ENCODE results near the gene YJEFN3. TPM values are rescaled to one million over a fixed set of nuclear protein-coding genes. Genes with fewer than 3 reads are reported as not detected.

YJEFN3 gene
- total and polyA plus RNA-seq, 8 donors, result 0.43 to 117 (median 3.3) TPM

GRCh38 chr19:19561946-19562664, 33.4 kb downstream of the YJEFN3 start:
- no peak for DNase-seq
- TF ChIP-seq POLR2A (IDR thresholded peaks at IDR 0.05) (no peak), CTCF (IDR thresholded peaks at IDR 0.05) (no peak), POLR2AphosphoS5 (IDR thresholded peaks at IDR 0.05) (no peak), EP300 (IDR thresholded peaks at IDR 0.05) (no peak)
- no peaks in the 10 kb centered on the region for H3K27me3 ChIP-seq
- no peaks in the 10 kb centered on the region for H3K9me3 ChIP-seq
- H3K4me3 ChIP-seq, result no peak overlapping the region
- intact Hi-C loops (cut with DNase I; ENCODE audit: low total_unique reads), result no loop called here
- no peaks in the 10 kb centered on the region for H3K4me1 ChIP-seq
- no peak overlapping the region for H3K27ac ChIP-seq
- H3K36me3 ChIP-seq, result peaks cover 0 to 9% (median 2%) of the 10 kb centered on the region in 4 donors
- 84 to 91% (median 88%) methylated on average over 25 to 26 of the region's 26 CpGs for WGBS, 5 donors

- Histone ChIP-seq H3K9me3 (no peaks in the 10 kb centered on the region), H3K4me1 (no peaks in the 10 kb centered on the region), H3K27me3 (no peaks in the 10 kb centered on the region), H3K27ac (no peak overlapping the region), H3K4me3 (no peak overlapping the region), H3K36me3 (peaks cover 0 to 12% (median 2%) of the 10 kb centered on the region in 4 donors)
- intact Hi-C loops (cut with DNase I; ENCODE audit: low total_unique reads), result no loop called here
- 74 to 84% (median 77%) methylated on average over 7 to 17 of the region's 17 CpGs for WGBS, 5 donors
- DNase-seq, result no peak
- TF ChIP-seq POLR2A (IDR thresholded peaks at IDR 0.05) (no peak), CTCF (IDR thresholded peaks at IDR 0.05) (no peak), EP300 (IDR thresholded peaks at IDR 0.05) (no peak), POLR2AphosphoS5 (IDR thresholded peaks at IDR 0.05) (no peak)
These were observed 34.1 kb downstream of the YJEFN3 start for GRCh38 chr19:19562665-19563347.

- no peak for DNase-seq
- TF ChIP-seq POLR2A (IDR thresholded peaks at IDR 0.05) (no peak), POLR2AphosphoS5 (IDR thresholded peaks at IDR 0.05) (no peak), EP300 (IDR thresholded peaks at IDR 0.05) (no peak), CTCF (IDR thresholded peaks at IDR 0.05) (no peak)
- intact Hi-C loops (cut with DNase I; ENCODE audit: low total_unique reads), result no loop called here
- H3K4me1 ChIP-seq, result no peaks in the 10 kb centered on the region
- no peak overlapping the region for H3K27ac ChIP-seq
- H3K36me3 ChIP-seq, result peaks cover 0 to 12% (median 2%) of the 10 kb centered on the region in 4 donors
- H3K9me3 ChIP-seq, result no peaks in the 10 kb centered on the region
- no peak overlapping the region for H3K4me3 ChIP-seq
- H3K27me3 ChIP-seq, result no peaks in the 10 kb centered on the region
- WGBS, 5 donors, result 86 to 92% (median 92%) methylated on average over 13 to 17 of the region's 17 CpGs
These were observed 34.7 kb downstream of the YJEFN3 start for GRCh38 chr19:19563348-19563848.

DNA sequence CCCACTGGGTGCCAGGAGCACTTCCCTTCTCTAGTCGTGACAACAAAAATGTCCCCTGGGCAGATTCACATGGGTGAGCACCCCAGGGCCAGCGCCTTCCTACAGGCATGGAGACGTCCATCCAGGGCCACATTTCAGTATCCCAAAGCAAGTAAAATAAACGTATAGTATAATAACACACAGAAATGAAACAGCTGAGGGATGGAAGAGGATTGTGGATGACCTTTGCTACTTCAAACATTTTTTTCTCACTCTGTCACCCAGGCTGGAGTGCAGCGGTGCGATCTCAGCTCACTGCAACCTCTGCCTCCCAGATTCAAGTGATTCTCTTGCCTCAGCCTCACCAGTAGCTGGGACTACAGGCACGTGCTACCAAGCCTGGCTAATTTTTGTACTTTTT, 37.6 kb downstream of the YJEFN3 start:
- intact Hi-C loops (cut with DNase I; ENCODE audit: low total_unique reads), result no loop called here
- no peak for DNase-seq
- WGBS, 5 donors, result 76 to 83% (median 80%) methylated on average over 6 to 7 of the region's 7 CpGs

More for the DNA sequence above, 37.6 kb downstream of the YJEFN3 start:
- TF ChIP-seq POLR2AphosphoS5 (IDR thresholded peaks at IDR 0.05) (no peak), POLR2A (IDR thresholded peaks at IDR 0.05) (no peak), CTCF (IDR thresholded peaks at IDR 0.05) (no peak), EP300 (IDR thresholded peaks at IDR 0.05) (no peak)
- Histone ChIP-seq H3K27ac (no peak overlapping the region), H3K36me3 (peaks cover 0 to 23% (median 13%) of the 10 kb centered on the region in 4 donors), H3K4me1 (no peaks in the 10 kb centered on the region), H3K9me3 (no peaks in the 10 kb centered on the region), H3K4me3 (no peak overlapping the region), H3K27me3 (no peaks in the 10 kb centered on the region)
